Duodenal mucosa (tissue), 2 donors: ENCODE data around the gene SACM1L.

Experiments used
- H3K27ac ChIP-seq: one replicate; pipeline ENCODE4 v1.7.0; 2013; ENCODE audit warnings: low read depth, low read length
- H3K27me3 ChIP-seq, 2 donors: one replicate each; pipeline ENCODE4 v1.7.0; 2013; ENCODE audit warnings: low read length in 2 of 2, control low read depth in 1 of 2; ENCODE audit not compliant: insufficient read depth in 2 of 2, control insufficient read depth in 1 of 2
- H3K36me3 ChIP-seq, 2 donors: one replicate each; pipeline ENCODE4 v1.7.0; 2013; ENCODE audit warnings: low read length in 2 of 2, control low read depth in 1 of 2; ENCODE audit not compliant: insufficient read depth in 2 of 2, control insufficient read depth in 1 of 2
- H3K4me1 ChIP-seq, 2 donors: one replicate each; pipeline ENCODE4 v1.7.0; 2013; ENCODE audit warnings: low read length in 2 of 2, control low read depth in 1 of 2; ENCODE audit not compliant: insufficient read depth in 2 of 2, control insufficient read depth in 1 of 2
- H3K4me3 ChIP-seq, 2 donors: one replicate each; pipeline ENCODE4 v1.7.0; 2013; ENCODE audit warnings: low read length in 2 of 2, low read depth in 1 of 2
- H3K9ac ChIP-seq, 2 donors: one replicate each; pipeline ENCODE4 v1.7.0; 2013; ENCODE audit warnings: low read length in 2 of 2, low read depth in 1 of 2
- H3K9me3 ChIP-seq, 2 donors: one replicate each; pipeline ENCODE4 v1.7.0; 2013; ENCODE audit warnings: low read length in 2 of 2, control low read depth in 1 of 2; ENCODE audit not compliant: control insufficient read depth in 1 of 2

Gene SACM1L

GRCh38 chr3:45711931-45712330 is 22.7 kb downstream of the SACM1L start:
- H3K9me3 ChIP-seq: no peaks in the 10 kb centered on the region
- H3K4me1 ChIP-seq: no peaks in the 10 kb centered on the region
- H3K4me3 ChIP-seq: no peak overlapping the region
- H3K36me3 ChIP-seq: peaks cover 24 to 70% of the 10 kb centered on the region in 2 donors
- no peak overlapping the region for H3K9ac ChIP-seq
- H3K27me3 ChIP-seq: no peaks in the 10 kb centered on the region
- H3K27ac ChIP-seq: no peak overlapping the region

- Histone ChIP-seq H3K4me1 (no peaks in the 10 kb centered on the region), H3K4me3 (no peak overlapping the region), H3K27me3 (no peaks in the 10 kb centered on the region), H3K9me3 (no peaks in the 10 kb centered on the region), H3K9ac (no peak overlapping the region), H3K36me3 (peaks cover 25 to 70% of the 10 kb centered on the region in 2 donors), H3K27ac (no peak overlapping the region)
These were observed 23.4 kb downstream of the SACM1L start for GRCh38 chr3:45712434-45713110.

DNA sequence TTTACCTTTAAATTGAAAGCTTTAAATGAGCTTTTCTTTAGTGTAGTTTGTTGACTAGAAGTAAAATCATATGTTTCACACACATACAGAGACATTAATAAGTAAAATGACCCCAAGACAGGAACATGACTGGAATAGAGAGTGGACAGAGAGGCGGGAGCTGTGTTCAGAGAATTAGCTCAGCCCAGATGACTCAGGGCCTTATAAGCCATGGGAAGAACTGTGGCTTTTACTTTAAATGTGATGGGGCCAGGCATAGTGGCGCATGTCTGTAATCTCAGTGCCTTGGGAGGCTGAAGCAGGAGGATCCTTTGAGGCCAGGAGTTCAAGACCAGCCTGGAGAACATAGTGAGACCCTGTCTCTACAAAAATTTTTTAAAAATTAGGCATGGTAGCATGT is 26.7 kb downstream of the SACM1L start:
- Histone ChIP-seq H3K36me3 (peaks cover 14 to 63% of the 10 kb centered on the region in 2 donors), H3K27ac (no peak overlapping the region)

GRCh38 chr3:45716790-45717336 is 27.7 kb downstream of the SACM1L start:
- Histone ChIP-seq H3K4me1 (no peaks in the 10 kb centered on the region), H3K4me3 (no peak overlapping the region)

More for the DNA sequence above, 26.7 kb downstream of the SACM1L start:
- no peak overlapping the region for H3K4me3 ChIP-seq
- H3K9me3 ChIP-seq: no peaks in the 10 kb centered on the region
- H3K4me1 ChIP-seq: no peaks in the 10 kb centered on the region
- H3K27me3 ChIP-seq: no peaks in the 10 kb centered on the region
- no peak overlapping the region for H3K9ac ChIP-seq

DNA sequence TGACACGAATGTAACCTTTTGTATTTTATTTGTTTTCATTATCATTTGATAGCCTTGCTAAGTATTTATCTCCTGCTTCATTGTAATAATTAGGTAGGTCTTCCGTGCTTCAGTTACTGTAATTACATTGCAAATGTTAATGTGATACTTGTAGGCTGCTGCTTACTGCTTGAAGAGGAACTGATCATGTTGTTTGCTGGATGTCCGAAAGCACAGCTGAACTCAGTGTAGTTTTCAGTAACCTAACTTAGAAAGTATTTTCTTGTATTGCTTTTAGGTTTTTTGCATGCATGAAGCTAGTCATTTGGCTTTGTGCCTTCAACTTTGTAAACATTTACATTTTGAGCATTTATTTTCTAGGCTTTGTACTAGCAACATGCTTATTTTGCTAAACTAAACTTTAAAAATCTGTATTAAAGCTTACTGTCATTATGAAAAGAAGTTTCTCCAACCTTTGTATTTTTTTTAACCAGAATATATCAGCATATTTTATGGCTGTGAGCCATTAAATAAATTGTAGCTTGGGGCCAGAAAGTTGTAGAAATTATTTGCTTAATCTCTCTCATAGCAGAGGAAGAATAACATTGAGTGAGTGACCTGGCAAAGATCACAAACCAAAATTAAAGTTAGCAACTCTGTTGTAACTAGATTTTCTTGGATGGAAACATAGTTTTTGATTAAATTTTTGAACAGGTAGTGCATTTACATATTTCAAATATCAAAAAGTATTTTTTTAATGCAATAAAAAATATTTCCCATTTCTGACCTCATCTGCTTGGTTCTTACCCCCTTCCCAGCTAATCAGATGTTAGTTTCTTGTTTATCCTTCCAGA is 30.7 kb downstream of the SACM1L start:
- no peaks in the 10 kb centered on the region for H3K9me3 ChIP-seq
- H3K27me3 ChIP-seq: no peaks in the 10 kb centered on the region
- H3K9ac ChIP-seq: no peak overlapping the region
- no peak overlapping the region for H3K4me3 ChIP-seq
- H3K36me3 ChIP-seq: peaks cover 21 to 51% of the 10 kb centered on the region in 2 donors
- H3K4me1 ChIP-seq: no peaks in the 10 kb centered on the region
- no peak overlapping the region for H3K27ac ChIP-seq

More at GRCh38 chr3:45716790-45717336, 27.7 kb downstream of the SACM1L start:
- Histone ChIP-seq H3K9me3 (no peaks in the 10 kb centered on the region), H3K27me3 (no peaks in the 10 kb centered on the region), H3K27ac (no peak overlapping the region), H3K9ac (no peak overlapping the region), H3K36me3 (peaks cover 14 to 57% of the 10 kb centered on the region in 2 donors)

DNA sequence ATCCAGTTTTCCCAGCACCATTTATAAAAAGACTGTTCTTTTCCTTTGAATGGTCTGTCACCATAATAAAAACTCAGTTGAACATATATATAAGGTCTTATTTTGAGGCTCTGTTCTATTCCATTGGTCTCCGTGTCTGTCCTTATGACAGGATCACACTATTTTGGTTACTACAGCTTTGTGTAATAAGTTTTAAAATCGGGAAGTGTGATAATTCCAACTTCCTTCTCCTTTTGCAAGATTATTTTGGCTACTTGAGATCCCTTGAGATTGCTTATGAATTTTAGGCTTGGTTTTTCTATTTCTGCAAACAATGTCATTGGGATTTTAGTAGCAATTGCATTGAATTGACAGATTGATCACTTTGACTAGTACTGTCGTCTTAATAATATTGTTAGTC is 35.7 kb downstream of the SACM1L start:
- H3K27me3 ChIP-seq: no peaks in the 10 kb centered on the region
- H3K36me3 ChIP-seq: peaks cover 17 to 43% of the 10 kb centered on the region in 2 donors
- H3K4me1 ChIP-seq: no peaks in the 10 kb centered on the region
- H3K27ac ChIP-seq: no peak overlapping the region
- H3K4me3 ChIP-seq: no peak overlapping the region
- H3K9me3 ChIP-seq: no peaks in the 10 kb centered on the region
- H3K9ac ChIP-seq: no peak overlapping the region

- no peak overlapping the region for H3K27ac ChIP-seq
- no peaks in the 10 kb centered on the region for H3K9me3 ChIP-seq
- H3K9ac ChIP-seq: no peak overlapping the region
- no peaks in the 10 kb centered on the region for H3K4me1 ChIP-seq
- no peak overlapping the region for H3K4me3 ChIP-seq
- H3K27me3 ChIP-seq: no peaks in the 10 kb centered on the region
- H3K36me3 ChIP-seq: peaks cover 28 to 57% of the 10 kb centered on the region in 2 donors
These were observed 40.4 kb downstream of the SACM1L start for GRCh38 chr3:45729614-45730013.

DNA sequence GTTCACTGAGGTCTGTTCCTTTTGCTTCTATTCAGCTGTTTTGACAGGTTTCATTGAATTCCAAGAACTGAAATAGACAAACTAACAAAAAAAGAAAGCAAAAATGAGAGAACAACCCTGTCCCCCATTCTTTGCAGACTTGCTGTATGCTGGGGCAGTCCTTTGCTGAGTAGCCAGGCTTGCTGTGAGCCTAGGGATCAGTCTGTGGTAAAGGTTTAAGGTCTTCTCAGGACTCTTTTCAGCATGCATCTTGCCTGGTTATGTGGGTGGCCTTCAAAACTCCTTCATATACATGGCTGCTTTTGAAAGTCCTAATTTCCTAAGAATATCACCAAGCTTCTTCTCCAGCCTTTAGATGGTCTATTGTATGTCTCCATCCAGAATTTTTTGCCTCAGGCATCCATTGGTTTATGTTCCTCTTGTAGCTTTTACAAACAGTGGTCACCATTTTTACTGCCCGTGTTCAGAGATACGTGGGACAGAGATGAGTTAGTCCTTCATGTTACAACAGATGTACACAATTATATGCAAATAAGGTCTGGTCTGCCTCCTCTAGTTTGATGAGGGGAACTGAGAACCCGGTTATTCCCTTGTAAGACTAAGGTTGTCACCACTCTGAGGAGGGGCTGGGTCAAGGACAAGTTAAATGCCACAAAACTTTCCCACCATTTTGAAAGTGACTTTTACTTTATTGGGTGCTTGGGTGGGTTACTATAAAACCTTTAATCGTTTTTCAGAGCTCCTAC is 41.4 kb downstream of the SACM1L start:
- Histone ChIP-seq H3K9ac (no peak overlapping the region), H3K27me3 (no peaks in the 10 kb centered on the region), H3K9me3 (no peaks in the 10 kb centered on the region), H3K4me1 (no peaks in the 10 kb centered on the region), H3K4me3 (no peak overlapping the region), H3K27ac (no peak overlapping the region), H3K36me3 (peaks cover 28 to 59% of the 10 kb centered on the region in 2 donors)

DNA sequence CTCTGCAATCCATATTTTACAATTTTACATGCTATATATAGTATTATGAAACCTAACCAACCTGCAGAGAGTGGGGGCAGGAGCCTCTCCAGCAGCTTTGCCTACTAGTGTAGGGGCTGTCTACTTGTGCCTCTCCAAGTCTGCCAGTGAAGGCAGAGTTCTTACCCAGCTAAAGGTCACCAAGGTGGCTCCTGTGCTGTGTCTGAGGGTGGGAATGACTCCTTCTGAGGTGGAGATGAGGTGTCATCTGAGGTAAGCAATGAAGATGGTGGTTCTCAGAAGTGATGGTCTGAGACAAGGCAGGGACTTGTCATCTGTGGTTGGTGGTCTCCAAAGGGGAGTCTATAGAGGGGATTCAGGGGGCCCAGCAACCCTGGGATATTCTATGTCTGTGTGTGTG is 47.5 kb downstream of the SACM1L start:
- Histone ChIP-seq H3K9me3 (no peaks in the 10 kb centered on the region), H3K9ac (no peak overlapping the region), H3K36me3 (peaks cover 54 to 89% of the 10 kb centered on the region in 2 donors), H3K27me3 (no peaks in the 10 kb centered on the region), H3K4me3 (no peak overlapping the region), H3K27ac (no peak overlapping the region), H3K4me1 (peaks cover 5 to 7% of the 10 kb centered on the region in 2 donors)
